Ovary (tissue), 9 donors: ENCODE measurements around the gene GSN. TPM values are rescaled to one million over a fixed set of nuclear protein-coding genes. Genes with fewer than 3 reads are reported as not detected.

ENCODE experiments used
- DNase-seq, 5 donors: peaks; one replicate each; pipeline ENCODE4 v3.0.0-alpha.2; 2019 to 2020
- H3K27ac ChIP-seq, 2 donors: fragments of 200-600 bp; one replicate each; pipeline versions ENCODE4 v1.5.1 to v1.8.0; 2019 to 2022
- H3K27me3 ChIP-seq: fragments of 200-600 bp; one replicate; pipeline ENCODE4 v1.8.0; 2022
- H3K36me3 ChIP-seq: fragments of 200-600 bp; sonication (generic); one replicate; pipeline ENCODE4 v1.5.1; 2019
- H3K4me1 ChIP-seq: one replicate; pipeline ENCODE4 v1.8.1; 2013; ENCODE audit warnings: mild to moderate bottlenecking, moderate library complexity; ENCODE audit not compliant: insufficient read depth
- H3K4me3 ChIP-seq: fragments of 200-600 bp; sonication (generic); one replicate; pipeline ENCODE4 v1.5.1; 2017
- H3K9me3 ChIP-seq, 2 donors: fragments of 200-600 bp in 1 of 2; sonication (generic) in 1 of 2; one replicate each; pipeline versions ENCODE4 v1.5.1 to v1.8.1; 2013 to 2019; ENCODE audit warnings: mild to moderate bottlenecking in 1 of 2, moderate library complexity in 1 of 2
- EP300 ChIP-seq: sonication (generic); formaldehyde crosslinking; IDR thresholded peaks from one replicate; pipeline ENCODE4 v1.6.1; 2017; ENCODE audit warnings: antibody characterized with exemption
- POLR2A ChIP-seq: fragments of 450-650 bp; IDR thresholded peaks from one replicate; pipeline ENCODE4 v1.6.1; 2017; ENCODE audit warnings: antibody characterized with exemption, mild to moderate bottlenecking, moderate library complexity
- WGBS, 3 donors: extraction: QIAGEN DNeasy Blood & Tissue Kit in 1 of 3; methylation state at CpG; one replicate each; pipeline versions ENCODE4 v1.1.5 to v1.1.7; 2013 to 2017; 5-methylcytosine and 5-hydroxymethylcytosine counted together
- intact Hi-C, 4 donors: fragments of 100-400 bp; cut with DNase I; formaldehyde crosslinking; loops; one replicate each; pipeline versions ENCODE4 v1.11.0 to v1.15.1; 2022 to 2023
- polyA plus RNA-seq, 2 donors: library from polyadenylated mRNA; stranded (reverse); fragments of 200-250 nt in 1 of 2; fragments of 350-450 nt in 1 of 2; fragmentation: Illumina TruSeq in 1 of 2; extraction: RNeasy Lipid Tissue Mini Kit (QIAGEN cat#74804) in 1 of 2; gene quantifications; one replicate each; pipeline ENCODE4 v1.2.3, GENCODE V29; 2013 to 2014
- total RNA-seq, 7 donors: library from RNA; depleted of rRNA in 2 of 7; stranded (reverse); fragments of >200 nt in 2 of 7; fragmentation: NEBNext Ultra II Directional in 3 of 7; extraction: Animal tissue kit (Norgen Biotek cat#: 25700) in 3 of 7; gene quantifications; one replicate each; pipeline versions ENCODE4 v1.1.0 to v1.2.4, GENCODE V29; 2016 to 2023
- TF ChIP-seq, protein P1 (sequence below), 3 donors: fragments of 450-650 bp in 2 of 3; fragments of 200-600 bp in 1 of 3; IDR thresholded peaks; one replicate each; pipeline versions ENCODE4 v1.5.1 to v1.8.0; 2016 to 2022; ENCODE audit warnings: antibody characterized with exemption in 3 of 3, mild to moderate bottlenecking in 1 of 3
- donor health status: DM: no; HTN: no; CAD: no; lungs with moderate emphysema.
- donor health status: DM: no; HTN: no; CAD: no.
- donor health status: Bipolar disorder and iron deficiency.
- donor health status: DM: yes; HTN: yes; CAD: no.
- donor health status: DM: no; HTN: no; CAD: no.
- donor health status: DM: yes; HTN: yes; CAD: no.

Gene GSN
- total and polyA plus RNA-seq, 9 donors = 188 to 706 (median 370) TPM

DNA sequence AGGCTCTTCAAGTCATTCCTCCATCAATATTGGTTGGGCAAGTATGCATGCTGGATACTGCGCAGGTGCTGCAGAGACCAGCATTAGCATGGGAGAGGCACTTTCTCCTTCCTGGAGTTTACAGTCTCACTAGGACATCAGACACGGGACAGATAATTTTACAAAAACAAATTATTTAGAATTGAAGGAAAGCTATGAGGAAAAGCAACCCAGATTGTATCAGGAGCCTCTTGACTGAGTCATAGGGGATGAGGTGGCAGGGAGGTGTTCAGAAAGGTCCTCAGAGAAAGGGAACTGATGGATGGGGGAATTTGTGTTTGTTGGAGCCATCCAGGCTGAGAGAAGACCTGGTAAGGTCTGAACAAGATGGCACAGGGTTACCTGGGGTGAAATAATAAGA, 41.8 kb upstream of the GSN start:
- no peaks in the 10 kb centered on the region for H3K27me3 ChIP-seq
- 71 to 84% (median 76%) methylated on average over 2 of the region's 2 CpGs for WGBS, 3 donors
- H3K36me3 ChIP-seq = no peaks in the 10 kb centered on the region
- H3K27ac ChIP-seq = no peak overlapping the region
- DNase-seq = no peak
- H3K4me1 ChIP-seq = peaks cover 3% of the 10 kb centered on the region
- TF ChIP-seq POLR2A = no peak
- TF ChIP-seq, protein P1, sequence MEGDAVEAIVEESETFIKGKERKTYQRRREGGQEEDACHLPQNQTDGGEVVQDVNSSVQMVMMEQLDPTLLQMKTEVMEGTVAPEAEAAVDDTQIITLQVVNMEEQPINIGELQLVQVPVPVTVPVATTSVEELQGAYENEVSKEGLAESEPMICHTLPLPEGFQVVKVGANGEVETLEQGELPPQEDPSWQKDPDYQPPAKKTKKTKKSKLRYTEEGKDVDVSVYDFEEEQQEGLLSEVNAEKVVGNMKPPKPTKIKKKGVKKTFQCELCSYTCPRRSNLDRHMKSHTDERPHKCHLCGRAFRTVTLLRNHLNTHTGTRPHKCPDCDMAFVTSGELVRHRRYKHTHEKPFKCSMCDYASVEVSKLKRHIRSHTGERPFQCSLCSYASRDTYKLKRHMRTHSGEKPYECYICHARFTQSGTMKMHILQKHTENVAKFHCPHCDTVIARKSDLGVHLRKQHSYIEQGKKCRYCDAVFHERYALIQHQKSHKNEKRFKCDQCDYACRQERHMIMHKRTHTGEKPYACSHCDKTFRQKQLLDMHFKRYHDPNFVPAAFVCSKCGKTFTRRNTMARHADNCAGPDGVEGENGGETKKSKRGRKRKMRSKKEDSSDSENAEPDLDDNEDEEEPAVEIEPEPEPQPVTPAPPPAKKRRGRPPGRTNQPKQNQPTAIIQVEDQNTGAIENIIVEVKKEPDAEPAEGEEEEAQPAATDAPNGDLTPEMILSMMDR (IDR thresholded peaks at IDR 0.05) = no peak
- TF ChIP-seq EP300 = no peak
- no peak overlapping the region for H3K4me3 ChIP-seq
- H3K9me3 ChIP-seq = no peaks in the 10 kb centered on the region
- intact Hi-C loops = loop anchor here in 1 of 4 donors (5.0 kb wide), 1 partner anchor 166 kb away; no protein-coding TSS in a partner anchor

DNA sequence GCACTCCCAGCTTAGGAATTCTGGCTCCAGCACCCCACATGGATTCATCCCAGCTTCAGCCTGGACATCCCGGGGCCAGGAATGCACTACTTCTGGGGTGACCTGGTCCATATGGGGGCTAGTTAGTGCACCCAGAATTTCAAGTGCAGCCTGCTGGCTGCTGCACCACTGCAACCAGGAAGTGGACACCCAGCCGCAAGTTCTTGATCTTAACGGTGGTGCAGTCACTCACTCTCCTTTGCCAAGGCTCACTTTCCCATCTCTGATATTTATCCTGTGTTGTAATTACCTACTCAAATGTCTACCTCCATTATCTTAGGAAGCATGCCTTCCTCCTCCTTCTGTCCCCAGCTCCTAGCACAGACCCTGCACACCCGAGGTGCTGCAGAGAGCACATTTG, 40.1 kb upstream of the GSN start:
- intact Hi-C loops = loop anchor here in 1 of 4 donors (5.0 kb wide), 1 partner anchor 164 kb away; no protein-coding TSS in a partner anchor
- TF ChIP-seq EP300 = no peak
- no peak for TF ChIP-seq POLR2A
- TF ChIP-seq, protein P1 (IDR thresholded peaks at IDR 0.05) = no peak

DNA sequence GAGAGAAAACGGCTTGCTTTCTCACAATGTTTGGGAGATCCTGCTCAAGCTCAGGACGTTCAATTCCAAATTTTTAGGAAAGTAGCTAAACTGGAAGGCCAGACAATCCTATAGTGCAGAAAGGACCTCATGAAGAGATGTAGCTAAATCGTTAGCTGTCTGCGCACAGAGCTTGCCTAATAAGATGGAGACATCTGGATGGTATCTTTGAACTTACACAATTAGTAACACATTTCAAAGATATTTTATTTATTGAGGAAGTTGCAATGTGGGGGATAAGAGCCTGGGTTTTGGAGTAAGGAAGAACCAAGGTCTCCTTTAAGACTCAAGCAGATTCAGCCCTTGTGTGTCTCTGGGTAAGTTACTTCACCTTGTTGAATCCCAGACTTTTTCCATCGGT, 37.7 kb upstream of the GSN start:
- Histone ChIP-seq H3K36me3 (no peaks in the 10 kb centered on the region), H3K27me3 (no peaks in the 10 kb centered on the region), H3K9me3 (no peaks in the 10 kb centered on the region), H3K4me1 (no peaks in the 10 kb centered on the region), H3K4me3 (no peak overlapping the region), H3K27ac (no peak overlapping the region)
- intact Hi-C loops = no loop called here
- DNase-seq = no peak
- TF ChIP-seq, protein P1 (IDR thresholded peaks at IDR 0.05) = no peak
- TF ChIP-seq EP300 (no peak), POLR2A (no peak)
- WGBS, 3 donors = 63 to 68% (median 68%) methylated on average over 5 of the region's 5 CpGs

More for the DNA sequence above, 40.1 kb upstream of the GSN start:
- Histone ChIP-seq H3K36me3 (no peaks in the 10 kb centered on the region), H3K4me1 (no peaks in the 10 kb centered on the region), H3K27ac (no peak overlapping the region), H3K4me3 (no peak overlapping the region), H3K9me3 (no peaks in the 10 kb centered on the region), H3K27me3 (no peaks in the 10 kb centered on the region)
- 76 to 83% (median 79%) methylated on average over 4 of the region's 4 CpGs for WGBS, 3 donors
- no peak for DNase-seq

DNA sequence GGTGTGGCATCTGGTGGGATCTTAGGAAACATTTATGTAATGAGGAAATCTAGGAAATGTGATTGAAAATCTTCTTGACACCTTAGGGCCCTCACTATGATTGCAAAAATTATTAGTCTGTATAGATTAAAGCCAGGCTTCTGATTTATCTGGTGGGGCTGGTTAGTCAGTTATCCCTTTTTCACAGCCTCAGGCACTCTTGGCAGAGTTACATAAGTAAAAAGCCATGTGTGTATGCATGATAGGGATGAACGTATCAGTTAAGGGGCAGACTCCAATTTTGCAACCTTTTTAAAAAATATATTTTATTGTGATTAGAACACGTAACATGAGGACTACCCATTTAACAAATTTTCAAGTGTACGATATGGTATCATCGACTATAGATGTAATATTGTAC, 35.7 kb upstream of the GSN start:
- no peak for DNase-seq
- no peaks in the 10 kb centered on the region for H3K9me3 ChIP-seq
- TF ChIP-seq, protein P1 (IDR thresholded peaks at IDR 0.05) = no peak
- no peak for TF ChIP-seq EP300
- no peak for TF ChIP-seq POLR2A
- no peaks in the 10 kb centered on the region for H3K36me3 ChIP-seq
- no peak overlapping the region for H3K4me3 ChIP-seq
- 96 to 97% (median 96%) methylated on average over 4 of the region's 4 CpGs for WGBS, 3 donors
- no peak overlapping the region for H3K27ac ChIP-seq
- no peaks in the 10 kb centered on the region for H3K4me1 ChIP-seq
- intact Hi-C loops = no loop called here
- H3K27me3 ChIP-seq = no peaks in the 10 kb centered on the region
